ENCODE results near the gene PRDM4.

PRDM4 gene

DNA sequence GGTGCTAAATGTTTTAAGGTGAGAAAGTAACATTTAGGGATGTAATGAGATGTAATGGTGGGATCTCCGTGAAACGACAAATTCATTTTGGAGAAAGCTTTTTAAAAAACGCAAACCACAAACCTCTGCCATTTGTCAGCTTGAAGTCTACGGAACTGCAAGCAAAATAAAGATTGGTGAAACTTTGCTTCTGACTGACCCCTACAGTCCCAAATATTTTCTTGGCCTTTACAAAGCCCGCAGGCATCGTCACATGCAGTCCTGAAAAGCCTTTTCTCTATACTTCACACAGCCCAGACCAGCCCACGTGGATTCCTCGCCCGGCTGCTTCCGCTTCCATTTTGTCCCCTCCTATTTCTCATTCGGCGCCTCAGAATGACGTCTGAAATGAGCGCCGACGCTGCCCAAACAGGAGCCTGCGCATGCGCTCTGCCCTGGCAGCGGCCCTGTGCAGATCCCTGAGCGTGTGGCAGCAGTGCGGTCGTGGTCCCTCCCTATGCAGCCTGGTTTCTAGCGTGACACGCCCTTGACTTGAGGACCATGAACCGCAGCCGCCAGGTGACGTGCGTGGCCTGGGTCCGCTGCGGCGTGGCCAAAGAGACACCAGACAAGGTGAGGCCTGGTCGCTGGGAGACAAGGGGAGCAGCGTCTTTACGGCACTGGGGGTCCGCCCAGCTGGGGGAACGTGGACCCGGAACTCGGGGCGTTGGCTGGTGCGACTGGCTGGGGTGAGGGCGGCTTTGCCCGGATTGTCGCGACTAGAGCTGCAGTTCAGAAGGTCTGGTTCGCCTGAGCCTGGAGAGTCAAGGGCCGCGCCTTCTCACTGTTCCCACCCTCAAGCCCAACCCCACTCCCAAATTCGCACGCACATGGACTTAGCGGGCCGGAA, 75.3 kb downstream of the PRDM4 start, which contains the start of gene PWP1:
PWP1 (plus strand) TSS at position 440 of the 889 bp plus-strand sequence; CDS start at position 541, 101 bp downstream.
- DNase-seq, result peak; percentile 95 to 99

DNA sequence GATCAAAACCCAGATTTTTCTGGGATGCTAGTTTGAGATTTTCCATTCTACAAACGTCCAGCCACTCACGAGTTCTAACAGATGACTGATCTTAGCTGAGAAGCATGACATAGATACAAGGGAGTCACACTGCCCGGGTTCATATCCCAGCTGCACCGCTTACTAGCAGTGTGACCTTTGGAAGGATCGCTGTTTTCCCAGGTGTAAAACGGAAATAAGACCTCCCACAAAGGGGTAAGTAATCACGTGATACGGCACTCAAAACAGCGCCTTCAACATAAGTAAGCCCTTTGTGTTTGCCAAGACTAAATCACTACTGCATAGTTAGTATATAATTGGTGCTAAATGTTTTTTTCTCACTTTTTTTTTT, 76.0 kb downstream of the PRDM4 start:
- DNase-seq, result peak in 1 of 2 donors; percentile 22

GRCh38 chr12:107684029-107684795, 76.7 kb downstream of the PRDM4 start:
- DNase-seq, result no peak
